NCI-H226 (cell line): Measurements from ENCODE around the gene EEF1G.
"Not testable (repeated sequence)": the region's sequence is repeated elsewhere in the genome, so short reads cannot be mapped to it uniquely, and the experiment has no call there.

ENCODE experiments used
- DNase-seq: peaks from one replicate; pipeline ENCODE4 v3.0.0-alpha.2; 2015

The EEF1G gene, protein sequence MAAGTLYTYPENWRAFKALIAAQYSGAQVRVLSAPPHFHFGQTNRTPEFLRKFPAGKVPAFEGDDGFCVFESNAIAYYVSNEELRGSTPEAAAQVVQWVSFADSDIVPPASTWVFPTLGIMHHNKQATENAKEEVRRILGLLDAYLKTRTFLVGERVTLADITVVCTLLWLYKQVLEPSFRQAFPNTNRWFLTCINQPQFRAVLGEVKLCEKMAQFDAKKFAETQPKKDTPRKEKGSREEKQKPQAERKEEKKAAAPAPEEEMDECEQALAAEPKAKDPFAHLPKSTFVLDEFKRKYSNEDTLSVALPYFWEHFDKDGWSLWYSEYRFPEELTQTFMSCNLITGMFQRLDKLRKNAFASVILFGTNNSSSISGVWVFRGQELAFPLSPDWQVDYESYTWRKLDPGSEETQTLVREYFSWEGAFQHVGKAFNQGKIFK

DNA sequence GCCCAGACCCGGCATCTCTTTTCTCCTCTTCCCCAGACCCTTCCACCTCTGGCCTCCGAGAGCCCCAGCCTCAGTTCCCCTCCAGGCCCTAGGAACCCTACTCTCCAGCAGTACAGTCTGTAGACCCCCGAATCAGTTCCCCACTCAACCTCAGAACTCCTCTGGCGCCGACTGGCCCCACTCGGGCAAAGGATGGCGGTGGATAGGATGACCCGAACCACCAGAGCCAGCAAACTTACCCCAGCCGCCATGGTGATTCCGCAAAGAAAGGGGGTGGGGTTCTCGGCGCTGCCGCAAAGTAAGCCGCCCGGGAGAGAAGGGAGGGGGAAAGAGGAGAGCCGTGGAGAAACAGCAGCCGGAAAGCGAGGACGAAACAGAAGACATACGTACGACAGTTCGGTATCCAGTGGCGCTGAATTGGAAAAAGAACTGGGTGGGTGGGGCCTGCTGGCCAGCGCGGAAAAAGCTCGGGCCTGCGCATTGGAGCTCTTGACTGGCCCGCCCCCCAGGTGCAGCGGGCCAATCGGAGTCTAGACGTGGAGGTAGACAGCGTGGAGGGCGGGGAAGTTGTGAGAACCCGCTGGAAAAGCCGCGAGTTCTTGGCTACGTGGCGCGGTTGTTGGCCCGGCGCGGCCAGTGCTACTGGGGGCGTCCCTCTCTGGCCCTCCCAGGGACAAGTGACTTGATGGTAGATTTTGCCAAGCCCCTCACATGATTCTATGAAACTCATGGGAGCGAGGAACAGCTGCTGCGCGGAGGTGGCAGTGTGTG lies at the start of gene EEF1G:
Gene EEF1G (minus strand): TSS at position 300 of the 771 bp plus-strand sequence. CDS start 49 bp downstream, at position 251.
- DNase-seq = peak; percentile 97

DNA sequence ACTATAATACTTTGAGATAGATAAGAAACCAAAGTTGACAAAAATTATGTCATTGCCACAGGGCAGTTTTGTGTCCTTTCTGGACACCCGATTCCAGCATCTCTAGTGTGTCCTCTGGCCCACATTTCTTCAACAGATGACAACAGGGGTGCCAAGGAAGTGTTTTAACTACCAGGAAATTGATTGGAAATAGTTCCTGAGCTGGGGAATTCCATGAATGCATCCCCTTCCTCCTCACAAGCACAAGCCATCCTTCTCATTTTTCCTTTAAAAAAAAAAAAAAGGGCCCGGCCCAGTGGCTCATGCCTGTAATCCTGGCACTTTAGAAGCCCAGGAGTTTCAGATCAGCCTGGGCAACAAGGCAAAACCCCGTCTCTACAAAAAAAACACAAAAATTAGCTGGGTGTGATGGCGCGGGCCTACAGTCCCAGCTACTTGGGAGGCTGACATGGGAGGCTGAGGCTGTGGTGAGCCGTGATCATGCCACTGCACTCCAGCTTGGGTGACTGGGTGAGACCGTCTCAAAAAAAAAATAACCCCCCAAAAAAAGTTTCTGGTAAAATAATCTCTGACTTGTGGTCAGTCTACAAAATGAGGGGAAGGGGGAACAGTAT lies 48.9 kb upstream of the EEF1G start:
- no peak for DNase-seq

DNA sequence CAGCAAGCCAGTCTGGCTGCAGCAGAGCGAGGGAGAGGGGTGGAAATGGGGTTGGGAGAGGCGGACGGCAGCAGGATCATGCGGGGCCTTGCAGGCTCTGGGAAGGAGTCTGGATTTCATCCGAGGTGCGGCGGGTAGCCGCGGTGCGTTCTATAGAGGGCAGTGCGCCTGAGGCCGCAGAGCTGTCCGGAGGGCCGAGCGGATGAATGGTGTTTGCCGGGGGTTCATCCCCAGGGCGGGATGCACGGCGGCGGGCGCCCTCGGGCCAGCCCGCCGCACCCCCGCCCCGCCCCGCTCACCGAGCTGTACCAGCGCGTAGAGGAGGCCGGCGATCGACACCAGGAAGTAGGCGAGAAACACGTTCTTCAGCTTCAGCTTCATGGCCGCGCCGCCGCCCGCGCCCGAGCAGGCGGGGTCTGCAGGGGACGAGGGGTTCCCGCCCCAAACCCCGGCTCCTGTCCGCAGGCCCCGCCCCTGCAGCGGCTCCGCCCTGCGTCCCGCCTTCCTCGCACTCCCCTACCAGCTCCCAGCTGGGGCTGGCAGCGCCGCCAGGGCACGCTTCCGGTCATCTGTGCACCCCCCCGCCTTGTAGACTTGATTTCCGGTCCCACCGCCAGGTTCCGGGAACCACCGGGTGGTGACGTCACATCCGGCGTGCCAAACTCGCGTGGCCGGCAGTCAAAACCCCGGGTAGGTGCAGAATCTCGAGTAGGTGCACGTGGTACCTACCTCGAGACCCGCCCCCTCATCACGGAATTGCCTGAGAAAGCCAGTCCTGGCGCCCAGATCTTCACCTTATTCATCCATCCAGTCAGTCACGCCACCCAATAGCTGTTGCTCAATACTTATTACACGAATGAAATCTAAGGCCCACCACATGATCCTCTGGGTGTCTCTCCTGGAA lies 48.1 kb upstream of the EEF1G start, which contains the start of gene B3GAT3:
Gene B3GAT3 (minus strand): TSS at position 420 of the 904 bp plus-strand sequence. CDS start 39 bp downstream, at position 381.
- peak; percentile 99 for DNase-seq

DNA sequence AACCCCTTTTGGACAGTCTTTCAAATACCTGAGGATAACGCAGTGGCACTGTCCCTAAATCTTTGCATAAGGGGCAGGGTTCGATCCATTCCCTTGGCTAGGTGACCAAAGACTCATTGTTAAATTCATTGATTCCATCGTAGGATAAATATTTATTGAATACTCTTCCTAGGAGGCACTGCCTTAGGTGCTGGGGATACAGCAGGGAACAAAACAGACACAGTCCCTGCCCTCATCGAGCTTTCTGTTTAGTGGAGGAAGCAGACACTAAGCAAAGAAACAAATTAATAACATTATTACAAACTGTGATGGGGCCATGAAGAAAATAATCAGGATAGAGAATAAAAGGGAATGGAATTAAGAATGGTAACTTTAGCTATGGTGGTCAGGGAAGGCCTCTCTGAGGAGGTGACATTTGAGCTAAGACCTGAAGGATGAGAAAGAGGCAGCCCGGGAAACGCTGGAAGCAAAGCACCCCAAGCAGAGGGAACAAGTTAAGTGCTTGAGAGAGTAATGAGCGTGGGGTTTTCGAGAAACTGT lies 47.4 kb upstream of the EEF1G start:
- DNase-seq = no peak

DNA sequence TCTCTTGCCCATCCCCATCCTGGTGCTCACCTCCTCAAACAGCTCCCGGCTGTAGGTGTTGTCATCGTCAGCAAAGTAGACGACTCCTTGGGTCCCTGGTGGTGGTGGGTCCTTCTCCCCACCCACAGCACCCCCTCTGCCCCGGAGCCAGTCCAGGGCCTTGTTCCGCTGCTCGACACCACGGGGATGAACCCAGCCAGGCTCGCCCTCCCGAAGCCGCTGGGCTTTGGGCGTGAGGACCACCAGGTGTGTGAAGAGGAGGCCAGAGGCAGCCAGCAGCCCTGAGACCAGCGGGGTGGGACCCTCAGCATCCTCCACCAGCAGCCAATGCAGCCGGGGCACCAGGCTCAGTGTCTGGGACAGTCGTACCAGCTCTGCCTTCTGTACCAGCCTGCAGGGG lies 43.3 kb upstream of the EEF1G start:
- not testable (repeated sequence) for DNase-seq

DNA sequence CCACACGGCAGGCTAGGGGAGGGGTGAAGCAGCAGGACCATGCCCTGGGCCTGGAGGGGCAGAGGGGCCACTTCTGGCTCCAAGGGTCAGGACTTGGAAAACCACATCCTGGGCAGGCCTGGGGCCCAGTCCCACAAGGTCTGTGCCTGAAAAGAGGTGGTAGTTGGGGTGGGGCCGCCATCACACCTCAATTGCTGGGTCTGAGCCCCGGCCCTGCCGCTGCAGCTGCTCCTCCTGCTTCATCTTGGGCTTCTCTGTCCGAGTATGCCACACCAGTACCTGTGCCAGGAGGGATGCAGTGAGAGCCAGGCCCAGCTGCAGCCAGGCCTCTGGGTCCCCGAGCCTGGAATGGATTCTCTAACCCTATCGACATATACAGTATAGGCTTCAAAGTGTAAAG lies 41.8 kb upstream of the EEF1G start:
- DNase-seq = no peak

DNA sequence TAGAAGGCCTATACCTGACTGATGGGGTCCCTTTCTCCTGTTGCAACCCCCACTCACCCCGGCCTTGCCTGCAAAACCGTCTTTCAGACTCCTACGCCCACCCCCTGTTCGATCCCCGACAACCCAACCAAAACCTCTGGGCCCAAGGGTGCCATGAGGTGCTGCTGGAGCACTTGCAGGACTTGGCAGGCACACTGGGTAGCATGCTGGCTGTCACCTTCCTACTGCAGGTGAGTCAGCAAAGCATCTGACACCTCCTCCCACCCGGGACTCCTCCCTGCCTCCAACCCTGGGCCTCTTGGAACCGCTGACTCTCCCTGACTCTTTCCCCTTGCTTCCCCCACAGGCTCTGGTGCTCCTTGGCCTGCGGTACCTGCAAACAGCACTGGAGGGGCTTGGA lies 40.6 kb upstream of the EEF1G start:
- peak; percentile 39 for DNase-seq

DNA sequence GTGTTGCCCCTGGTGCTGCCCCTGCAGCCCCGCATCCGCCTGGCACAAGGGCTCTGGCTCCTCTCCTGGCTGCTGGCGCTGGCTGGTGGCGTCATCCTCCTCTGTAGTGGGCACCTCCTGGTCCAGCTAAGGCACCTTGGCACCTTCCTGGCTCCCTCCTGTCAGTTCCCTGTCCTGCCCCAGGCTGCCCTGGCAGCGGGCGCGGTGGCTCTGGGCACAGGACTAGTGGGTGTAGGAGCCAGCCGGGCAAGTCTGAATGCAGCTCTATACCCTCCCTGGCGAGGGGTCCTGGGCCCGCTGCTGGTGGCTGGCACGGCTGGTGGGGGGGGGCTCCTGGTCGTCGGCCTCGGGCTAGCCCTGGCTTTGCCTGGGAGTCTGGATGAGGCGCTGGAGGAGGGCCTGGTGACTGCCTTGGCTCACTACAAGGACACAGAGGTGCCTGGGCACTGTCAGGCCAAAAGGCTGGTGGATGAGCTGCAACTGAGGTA lies 39.6 kb upstream of the EEF1G start:
- no peak for DNase-seq

DNA sequence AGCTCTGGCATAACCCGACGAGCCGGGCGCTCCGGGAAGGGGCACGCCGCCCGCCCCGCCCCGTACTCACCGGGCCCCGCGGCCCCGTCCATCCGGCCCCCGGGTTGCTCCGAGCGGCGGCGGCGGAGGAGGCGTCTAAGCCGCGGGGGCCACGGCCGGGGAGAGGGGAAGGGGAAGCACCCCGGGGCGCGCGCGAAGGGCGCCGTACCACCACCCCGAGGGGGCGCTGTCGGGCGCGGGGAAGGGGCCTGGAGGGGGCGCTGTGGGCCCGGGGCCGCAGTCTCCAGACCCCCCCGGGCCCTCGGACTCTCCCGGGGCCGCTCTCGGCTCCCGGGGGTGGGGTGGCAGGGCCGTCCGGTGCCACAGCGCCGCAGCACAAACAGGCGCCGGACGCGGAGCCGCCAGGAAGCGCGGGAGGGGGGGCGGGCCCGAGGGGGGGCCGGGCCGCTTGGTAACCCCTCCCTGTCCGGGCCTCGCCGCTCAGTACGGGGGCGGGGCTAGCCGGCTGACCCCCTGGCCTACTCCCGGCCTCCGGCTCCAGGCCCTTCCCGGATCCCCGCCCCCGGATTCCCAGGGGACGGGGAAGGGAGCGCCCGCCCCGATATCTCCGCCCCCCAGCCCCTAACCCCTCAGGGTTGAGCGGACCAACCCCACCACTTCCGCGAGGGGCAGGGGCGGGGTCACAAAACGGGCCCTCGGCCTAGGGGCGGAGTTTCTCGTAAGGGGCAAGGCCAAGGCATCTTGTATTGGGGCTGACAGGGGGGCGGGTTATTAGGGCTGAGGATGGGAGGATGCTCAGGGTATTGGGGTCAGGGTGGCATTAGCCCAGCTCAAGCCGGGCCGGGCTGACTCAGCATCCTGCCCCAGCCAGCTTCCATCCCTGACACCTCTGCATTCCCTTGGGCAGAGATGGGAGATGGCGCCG lies 38.9 kb upstream of the EEF1G start, which contains the start of the genes EML3 and ROM1:
Gene EML3 (minus strand): TSS at position 410 of the 925 bp plus-strand sequence. CDS start 318 bp downstream, at position 92.
Gene ROM1 (plus strand): TSS at position 892 of the 925 bp plus-strand sequence. CDS start 25 bp downstream, at position 917.
- peak; percentile 89 for DNase-seq

DNA sequence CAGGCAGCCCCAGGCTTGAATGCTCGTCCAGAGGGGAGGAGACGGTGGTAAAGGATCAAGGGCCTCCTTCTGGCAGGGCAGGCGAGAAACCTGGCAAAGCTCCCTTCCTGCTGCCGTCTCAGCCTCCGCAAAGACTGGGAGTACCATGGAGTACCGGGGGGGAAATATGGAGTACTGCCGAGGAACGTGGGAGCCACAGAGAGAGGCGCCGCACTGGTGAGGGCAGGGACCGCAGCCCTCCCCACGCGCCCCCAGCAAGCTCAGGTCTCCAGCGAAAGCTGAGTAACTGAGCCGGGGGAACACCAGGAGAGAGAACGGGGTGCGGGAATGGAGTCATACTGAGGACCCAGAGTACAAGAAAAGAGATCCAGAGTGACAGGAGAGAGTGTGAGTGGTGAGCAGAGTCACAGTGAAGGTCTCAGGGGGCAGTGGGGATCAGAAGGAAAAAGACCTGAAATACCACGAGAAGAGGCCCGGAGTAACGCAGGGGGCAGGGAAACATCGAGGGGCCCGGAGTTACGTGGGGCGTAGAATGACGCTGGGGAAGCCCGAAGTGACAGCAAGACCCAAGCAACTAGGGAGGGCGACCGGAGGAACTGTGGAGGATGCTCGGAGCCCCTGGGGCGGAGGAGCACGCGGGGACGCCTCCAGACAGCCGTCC lies 38.1 kb upstream of the EEF1G start:
- peak; percentile 77 for DNase-seq

DNA sequence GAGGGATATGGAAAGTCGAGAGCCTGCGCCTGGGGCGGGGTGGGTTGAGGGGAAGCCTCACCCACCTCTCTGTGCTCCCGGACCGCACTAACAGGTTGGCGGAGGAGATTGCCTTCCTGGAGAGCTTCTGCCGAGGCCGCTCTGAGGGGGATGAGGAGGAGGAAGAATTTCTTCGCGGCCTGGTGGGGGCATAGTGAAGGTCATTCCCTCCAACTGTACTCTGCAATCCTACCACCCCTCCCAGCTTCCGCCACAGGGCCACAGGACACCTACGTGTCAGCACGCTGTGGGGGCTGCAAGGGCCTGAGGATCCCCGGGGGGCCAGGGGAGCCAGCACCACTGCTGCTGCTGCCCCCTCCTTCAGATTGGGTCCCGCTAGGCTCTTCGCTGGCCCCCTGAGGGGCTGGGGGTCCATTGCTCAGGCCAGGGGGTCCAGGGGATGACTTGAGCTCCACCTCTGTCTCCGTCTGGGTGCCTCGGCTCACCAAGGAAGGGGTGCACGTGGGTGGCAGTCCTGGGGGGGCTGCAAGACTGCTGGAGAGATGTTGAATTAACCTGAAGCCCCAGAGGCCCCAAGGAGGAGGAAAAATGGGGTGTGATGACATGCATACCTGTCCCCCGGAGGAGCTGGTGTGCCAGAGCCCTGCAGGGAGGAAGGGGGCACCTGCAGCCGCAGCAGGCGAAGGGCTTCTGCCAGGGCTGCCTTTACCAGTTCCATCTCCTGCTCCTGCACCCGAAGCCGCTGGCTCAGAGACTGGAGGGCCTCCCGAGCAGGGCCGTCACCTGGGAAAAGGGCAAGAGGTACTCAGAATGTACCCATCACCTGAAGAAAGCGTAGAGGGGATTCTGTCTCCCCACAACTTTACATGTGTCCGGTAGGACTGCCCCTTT lies 37.4 kb upstream of the EEF1G start:
- no peak for DNase-seq

DNA sequence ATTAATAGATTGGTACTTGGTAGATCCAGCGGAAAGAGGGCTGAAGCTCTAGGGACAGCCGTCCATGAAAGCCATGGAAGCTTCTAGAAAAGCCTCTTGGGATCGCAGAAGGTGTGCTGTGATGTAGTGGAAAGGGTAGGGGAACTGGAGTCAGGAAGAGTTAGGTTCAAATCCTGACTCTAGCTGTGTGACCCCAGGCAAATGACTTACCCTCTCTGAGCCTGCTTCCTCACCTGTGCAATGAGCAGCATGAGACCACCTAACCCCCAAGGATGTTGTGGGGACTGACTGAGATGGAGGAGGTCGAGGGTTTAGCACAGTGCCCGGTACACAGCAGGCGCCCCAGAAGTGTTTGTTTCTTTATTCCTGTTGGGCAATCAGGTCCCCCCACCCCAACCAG lies 36.7 kb upstream of the EEF1G start:
- no peak for DNase-seq

DNA sequence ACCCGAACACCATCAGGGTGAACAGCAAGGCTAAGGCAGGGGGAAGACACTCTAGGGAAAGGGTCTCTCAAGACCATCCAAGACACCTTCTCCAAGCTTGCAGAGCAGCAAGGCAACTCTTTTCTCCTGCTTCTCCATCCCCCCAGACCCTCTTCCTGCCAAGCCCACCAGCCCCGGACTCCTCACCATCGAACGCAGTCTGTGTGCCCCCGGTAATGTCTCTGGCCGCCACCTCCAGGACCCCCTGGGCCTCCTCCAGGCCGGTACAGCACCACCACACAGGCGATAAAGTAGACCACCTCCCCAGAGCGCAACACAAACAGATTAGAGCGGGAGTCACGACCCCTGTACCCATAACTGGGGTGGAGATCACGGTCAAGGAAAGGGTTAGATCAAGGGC lies 35.1 kb upstream of the EEF1G start:
- no peak for DNase-seq

DNA sequence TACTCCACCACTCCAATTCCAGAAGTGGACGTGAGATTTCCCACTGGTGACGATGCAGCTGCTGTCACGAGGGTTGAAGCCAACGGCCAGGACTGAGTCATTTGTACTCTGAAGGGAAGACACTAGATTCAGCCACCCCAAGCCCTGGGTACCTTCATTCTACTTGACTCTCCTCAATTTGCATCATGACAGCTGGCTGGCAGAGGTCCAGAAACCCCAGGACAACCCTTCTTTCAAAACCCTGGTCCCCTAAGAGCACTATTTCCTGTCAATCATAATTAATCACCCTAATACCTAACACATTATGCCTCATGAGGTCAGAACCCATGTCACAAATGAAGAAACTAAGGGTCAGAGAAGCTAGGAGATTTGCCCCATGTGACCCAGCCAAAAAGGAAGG lies 34.0 kb upstream of the EEF1G start:
- no peak for DNase-seq

DNA sequence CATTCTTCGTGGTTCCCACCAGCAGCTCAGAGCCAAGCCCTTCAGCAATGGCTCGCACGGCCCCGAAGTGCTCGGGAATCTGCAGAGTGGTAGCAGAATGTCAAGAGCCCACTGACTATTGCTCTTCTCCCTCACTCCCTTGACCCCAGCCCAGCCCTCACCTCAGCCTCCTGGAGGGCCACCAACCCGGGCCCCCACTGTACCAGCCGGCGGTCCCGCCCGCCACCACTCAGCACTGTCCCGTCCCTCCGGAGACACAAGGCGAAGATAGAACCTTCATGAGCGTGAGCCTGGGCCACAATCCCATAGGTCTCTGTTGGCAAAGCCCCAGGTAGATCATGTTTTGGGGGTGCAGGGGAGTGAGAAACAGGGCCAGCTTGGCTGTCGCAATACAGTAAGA lies 32.2 kb upstream of the EEF1G start:
- no peak for DNase-seq

DNA sequence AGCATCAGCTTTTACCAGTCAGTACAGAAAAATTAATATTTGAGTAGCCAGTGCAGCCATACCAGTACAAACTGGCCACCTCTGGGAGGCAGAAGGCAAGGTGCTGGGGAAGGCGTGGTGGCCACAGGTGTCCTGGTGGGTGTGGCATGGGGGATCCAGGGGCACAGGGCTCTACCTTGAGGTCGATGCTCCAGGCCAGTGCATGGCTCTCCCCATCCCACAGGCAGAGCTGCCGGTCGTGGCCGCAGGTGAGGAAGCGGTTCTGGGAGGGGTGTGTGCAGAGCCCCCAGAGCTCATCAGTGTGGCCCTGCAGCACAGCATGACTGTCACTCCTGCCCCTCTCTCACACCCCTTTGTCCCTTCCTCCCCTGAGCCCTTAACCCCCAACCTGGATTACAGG lies 31.8 kb upstream of the EEF1G start:
- DNase-seq = no peak

DNA sequence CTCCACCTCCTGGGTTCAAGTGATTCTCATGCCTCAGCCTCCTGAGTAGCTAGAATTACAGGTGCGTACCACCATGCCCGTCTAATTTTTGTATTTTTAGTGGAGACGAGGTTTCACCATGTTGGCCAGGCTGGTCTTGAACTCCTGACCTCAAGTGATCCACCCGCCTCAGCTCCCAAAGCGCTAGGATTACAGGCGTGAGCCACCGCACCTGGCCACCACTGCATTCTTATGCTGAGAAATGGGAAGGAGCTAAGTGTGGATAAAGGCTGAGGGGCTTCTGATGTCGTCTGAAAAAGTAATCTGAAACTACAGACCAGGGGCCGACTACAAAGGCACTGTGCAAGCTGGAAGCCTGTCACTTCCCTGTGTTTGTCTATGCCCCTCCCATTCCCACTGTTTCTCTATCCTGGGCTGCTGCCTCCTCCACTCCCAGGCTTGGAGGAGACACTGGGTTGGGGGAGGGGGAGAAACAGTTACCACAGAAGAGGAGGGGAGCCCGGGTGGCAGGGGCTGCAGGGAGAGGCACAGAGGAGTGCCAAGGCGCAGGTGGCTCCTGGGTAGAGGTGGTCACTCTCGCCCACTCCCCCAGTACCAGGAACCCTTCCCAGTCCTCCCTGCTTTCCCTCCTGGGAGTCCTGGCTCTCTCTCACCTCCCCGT lies 30.9 kb upstream of the EEF1G start:
- DNase-seq = no peak

DNA sequence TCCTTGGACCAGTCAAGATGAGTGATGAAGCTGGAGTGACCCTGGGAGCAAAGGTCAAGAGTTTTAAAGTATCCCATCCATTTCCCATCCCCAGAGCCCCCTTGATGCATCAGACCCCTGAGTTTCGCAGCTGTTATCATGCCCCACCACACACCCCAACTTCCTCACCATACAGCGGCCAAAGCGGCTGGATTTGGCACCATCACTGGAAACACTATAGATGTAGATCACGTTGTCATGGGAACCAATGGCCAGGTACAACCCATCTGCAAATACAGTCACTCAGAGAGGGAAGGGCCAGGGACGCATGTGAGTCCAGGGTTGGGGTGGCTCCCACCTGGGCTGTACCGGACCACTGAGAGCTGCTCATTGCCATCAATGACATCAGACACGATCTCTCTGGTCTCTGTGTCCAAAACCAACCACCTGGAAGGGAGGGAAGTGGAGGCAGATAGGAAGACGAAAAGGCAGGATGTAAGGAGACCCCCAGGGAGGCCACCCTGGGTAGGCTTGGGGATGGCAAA lies 30.1 kb upstream of the EEF1G start:
- no peak for DNase-seq
